ENCODE measurements around the gene TGM3.

Gene TGM3

GRCh38 chr20:2283706-2284423 lies 11.9 kb upstream of the TGM3 start:
- TF ChIP-seq CTCF (IDR thresholded peaks at IDR 0.05; ENCODE audit: low read depth, low read length) = no peak
- no peak for DNase-seq (ENCODE audit: extremely low read depth, low read depth)

- TF ChIP-seq CTCF (IDR thresholded peaks at IDR 0.05; ENCODE audit: low read depth, low read length) = no peak
These were observed 10.6 kb upstream of the TGM3 start for GRCh38 chr20:2285193-2285592.

DNA sequence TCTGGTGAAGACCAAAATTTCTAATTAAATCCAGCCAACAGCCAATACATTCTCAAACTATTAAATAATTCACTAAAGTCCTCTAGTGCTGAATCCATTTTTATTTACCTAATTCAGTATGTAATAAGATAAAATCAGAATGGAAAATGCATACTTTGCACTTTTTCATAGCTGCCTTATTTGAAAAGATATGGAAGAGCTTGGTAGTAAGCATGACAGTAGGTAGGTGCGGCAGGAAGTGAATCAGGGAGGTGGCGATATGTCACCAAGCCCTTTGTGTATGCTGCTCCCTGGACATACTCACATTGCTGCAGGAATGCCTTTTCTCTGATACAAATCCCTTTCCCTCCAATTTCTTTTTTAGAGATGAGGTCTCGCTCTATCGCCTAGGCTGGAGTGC lies 10.2 kb upstream of the TGM3 start:
- DNase-seq (ENCODE audit: extremely low read depth, low read depth) = no peak
- no peak for TF ChIP-seq CTCF (IDR thresholded peaks at IDR 0.05; ENCODE audit: low read depth, low read length)

More at GRCh38 chr20:2285193-2285592, 10.6 kb upstream of the TGM3 start:
- no peak for DNase-seq (ENCODE audit: extremely low read depth, low read depth)

- no peak for TF ChIP-seq CTCF (IDR thresholded peaks at IDR 0.05; ENCODE audit: low read depth, low read length)
- no peak for DNase-seq (ENCODE audit: extremely low read depth, low read depth)
These were observed 8.3 kb upstream of the TGM3 start for GRCh38 chr20:2287504-2287903.

- DNase-seq (ENCODE audit: extremely low read depth, low read depth) = no peak
- TF ChIP-seq CTCF (IDR thresholded peaks at IDR 0.05; ENCODE audit: low read depth, low read length) = no peak
These were observed 6.3 kb upstream of the TGM3 start for GRCh38 chr20:2289475-2289874.

- TF ChIP-seq CTCF (IDR thresholded peaks at IDR 0.05; ENCODE audit: low read depth, low read length) = no peak
- no peak for DNase-seq (ENCODE audit: extremely low read depth, low read depth)
These were observed 5.3 kb upstream of the TGM3 start for GRCh38 chr20:2290486-2290885.

GRCh38 chr20:2292416-2293110 lies 3.2 kb upstream of the TGM3 start:
- peak; percentile 50 for DNase-seq (ENCODE audit: extremely low read depth, low read depth)

More at GRCh38 chr20:2292416-2293110, 3.2 kb upstream of the TGM3 start:
- TF ChIP-seq CTCF (IDR thresholded peaks at IDR 0.05; ENCODE audit: low read depth, low read length) = no peak

All from AG09319 (cell line).